HG02588 (cell line): Measurements from ENCODE around the gene EIF3F.

Experiments
- ATAC-seq: cut with Tn5 transposase; IDR thresholded peaks from one replicate; pipeline ENCODE4 v1.9.1; 2021; ENCODE audit warnings: mild to moderate bottlenecking, moderate library complexity; ENCODE audit not compliant: unreplicated experiment

EIF3F gene

GRCh38 chr11:8019314-8020243 is 32.4 kb downstream of the EIF3F start:
- ATAC-seq, result no peak

DNA sequence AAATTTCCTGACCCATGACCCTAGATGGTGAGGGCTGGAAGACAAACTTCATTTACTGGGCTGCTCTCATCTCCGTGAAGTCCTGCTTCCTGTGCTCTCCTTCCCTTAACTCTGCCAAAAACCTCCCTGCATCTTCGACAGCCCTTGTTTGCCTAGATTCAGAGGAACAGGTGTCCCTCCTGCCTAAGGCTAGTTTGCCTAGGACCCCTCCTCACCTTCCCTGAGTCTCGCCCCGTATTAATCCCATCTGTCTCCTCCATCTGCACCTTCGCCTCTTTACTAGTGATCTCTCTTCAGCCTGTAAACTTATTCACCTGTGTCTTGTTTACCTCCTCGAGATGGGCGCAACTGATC is 33.1 kb downstream of the EIF3F start:
- no peak for ATAC-seq

- ATAC-seq, result no peak
Observed at GRCh38 chr11:8021920-8022319, 34.8 kb downstream of the EIF3F start.

DNA sequence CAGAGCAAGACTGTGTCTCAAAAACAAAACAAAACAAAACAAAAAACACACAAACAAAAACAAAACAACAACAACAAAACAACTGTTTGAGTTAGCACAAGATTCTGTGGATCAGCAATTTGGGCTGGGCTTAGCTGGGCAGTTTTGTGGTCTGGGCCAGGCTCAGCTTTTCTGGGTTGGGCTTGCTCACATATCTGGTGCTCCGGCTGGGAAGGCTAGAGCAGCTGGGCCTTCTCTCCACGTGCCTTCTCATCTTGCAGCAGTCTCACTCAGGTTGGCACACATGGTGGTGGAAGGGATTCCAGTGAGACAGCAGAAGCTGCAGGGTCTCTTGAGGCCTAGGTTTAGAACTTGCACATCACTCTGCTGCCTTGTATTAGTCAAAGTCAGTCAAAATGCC is 35.7 kb downstream of the EIF3F start:
- no peak for ATAC-seq

- no peak for ATAC-seq
Observed at GRCh38 chr11:8023831-8024555, 36.9 kb downstream of the EIF3F start.

DNA sequence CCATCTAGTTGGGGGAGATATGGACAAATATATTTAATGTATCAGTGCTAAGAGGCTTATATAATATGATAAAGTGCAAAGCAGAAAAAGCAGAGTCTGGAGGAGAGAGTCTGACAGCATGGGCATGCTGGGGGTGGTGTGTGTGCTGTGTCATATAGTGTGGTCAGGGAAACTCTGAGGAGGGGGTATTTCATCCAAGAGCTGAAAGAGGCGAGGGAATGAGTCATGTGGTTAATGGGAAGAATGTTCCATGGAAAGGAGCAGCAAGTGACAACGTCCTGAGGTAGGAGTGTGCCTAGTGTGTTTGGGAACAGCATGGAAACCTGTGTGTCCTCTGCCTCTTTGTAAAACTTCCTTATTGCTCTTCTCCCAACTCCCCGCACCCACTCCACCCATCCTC is 38.0 kb downstream of the EIF3F start:
- ATAC-seq, result no peak

DNA sequence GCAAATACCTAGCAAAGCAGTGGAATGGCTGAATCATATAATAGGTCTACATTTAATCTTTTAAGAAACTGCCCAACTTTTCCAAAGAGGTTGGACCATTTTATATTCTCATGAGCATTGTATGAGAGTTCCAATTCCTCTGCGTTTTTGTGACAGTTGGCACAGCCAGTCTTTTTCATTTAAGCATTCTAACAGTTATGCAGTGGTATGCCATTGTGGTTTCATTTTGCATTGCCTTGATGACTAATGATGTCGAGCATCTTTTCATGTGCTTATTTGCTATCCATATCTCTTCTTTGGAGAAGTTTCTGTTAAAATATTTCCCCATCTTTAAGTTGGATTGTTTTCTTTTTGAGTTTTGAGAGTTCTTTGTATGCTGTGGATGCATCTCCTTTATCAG is 38.7 kb downstream of the EIF3F start:
- ATAC-seq, result no peak

- ATAC-seq, result no peak
Observed at GRCh38 chr11:8026982-8027381, 39.8 kb downstream of the EIF3F start.

DNA sequence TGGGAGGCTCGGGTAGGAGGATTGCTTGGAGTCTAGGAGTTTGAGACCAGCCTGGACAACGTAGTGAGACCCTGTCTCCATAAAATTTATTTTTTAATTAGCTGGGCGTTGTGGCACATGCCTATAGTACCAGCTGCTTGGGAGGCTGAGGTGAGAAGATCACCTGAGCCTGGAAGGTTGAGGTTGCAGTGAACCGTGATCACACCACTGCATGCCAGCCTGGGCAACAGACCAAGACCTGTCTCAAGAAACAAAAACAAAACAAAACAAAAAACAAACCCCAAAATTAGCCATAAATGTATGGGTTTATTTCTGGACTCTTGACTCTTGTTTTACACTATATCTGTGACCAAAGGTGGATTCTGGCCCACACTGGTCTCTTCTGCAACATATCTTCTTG is 41.6 kb downstream of the EIF3F start:
- ATAC-seq, result no peak

DNA sequence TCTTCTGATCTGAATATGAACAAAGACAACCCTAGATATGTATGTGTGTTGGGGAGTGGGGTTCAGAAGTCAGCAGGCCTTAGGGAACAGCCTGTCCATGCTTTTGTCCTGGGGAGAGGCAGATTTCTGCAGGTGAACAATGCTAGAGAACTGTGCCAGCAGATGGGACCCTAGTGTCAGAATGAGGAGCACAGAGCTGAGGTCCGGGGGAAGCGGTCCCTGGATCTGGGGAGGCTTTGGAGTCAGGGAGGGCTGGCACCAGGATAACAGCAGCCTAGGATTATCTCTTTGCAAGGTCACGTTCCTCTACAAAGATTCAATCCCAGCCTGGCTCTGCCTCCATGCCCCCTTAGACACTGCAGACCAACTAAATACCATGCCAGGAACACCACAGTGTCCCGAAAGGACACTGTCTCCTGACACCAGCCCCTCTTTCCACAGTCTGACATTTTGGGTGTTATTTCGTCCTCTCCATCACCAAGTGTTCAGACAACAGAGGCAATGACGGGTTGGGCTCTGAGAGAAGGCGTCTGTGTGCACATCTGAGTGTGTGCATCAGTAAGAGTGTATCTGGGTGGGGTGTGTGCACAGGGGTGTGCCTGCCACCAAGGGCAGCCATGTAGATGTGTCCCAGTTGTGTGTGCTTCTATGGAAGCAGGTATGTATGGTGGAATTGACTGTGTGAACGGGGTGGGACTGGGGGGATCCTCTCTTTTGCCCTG is 43.5 kb downstream of the EIF3F start:
- no peak for ATAC-seq

GRCh38 chr11:8031248-8032115 is 44.3 kb downstream of the EIF3F start:
- ATAC-seq, result no peak

DNA sequence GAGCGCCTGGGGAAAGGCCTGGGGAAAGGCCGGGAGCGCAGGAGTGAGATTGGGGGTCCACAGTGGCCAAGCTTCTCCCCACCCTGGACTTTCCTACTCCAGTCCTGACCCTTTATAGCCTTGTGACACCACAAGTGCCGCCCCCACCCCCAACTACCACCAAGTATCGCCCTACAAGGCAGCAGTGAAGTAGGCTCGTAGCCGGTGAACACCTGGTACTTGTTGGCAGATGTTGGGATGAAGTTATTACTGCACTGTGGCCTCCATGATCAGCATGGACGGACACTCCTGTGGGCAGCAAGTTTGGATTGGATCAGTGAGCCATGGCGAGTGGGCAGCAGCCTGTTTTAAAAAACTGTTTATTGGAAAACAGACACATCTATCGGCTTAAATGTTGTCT is 45.0 kb downstream of the EIF3F start:
- ATAC-seq, result no peak

DNA sequence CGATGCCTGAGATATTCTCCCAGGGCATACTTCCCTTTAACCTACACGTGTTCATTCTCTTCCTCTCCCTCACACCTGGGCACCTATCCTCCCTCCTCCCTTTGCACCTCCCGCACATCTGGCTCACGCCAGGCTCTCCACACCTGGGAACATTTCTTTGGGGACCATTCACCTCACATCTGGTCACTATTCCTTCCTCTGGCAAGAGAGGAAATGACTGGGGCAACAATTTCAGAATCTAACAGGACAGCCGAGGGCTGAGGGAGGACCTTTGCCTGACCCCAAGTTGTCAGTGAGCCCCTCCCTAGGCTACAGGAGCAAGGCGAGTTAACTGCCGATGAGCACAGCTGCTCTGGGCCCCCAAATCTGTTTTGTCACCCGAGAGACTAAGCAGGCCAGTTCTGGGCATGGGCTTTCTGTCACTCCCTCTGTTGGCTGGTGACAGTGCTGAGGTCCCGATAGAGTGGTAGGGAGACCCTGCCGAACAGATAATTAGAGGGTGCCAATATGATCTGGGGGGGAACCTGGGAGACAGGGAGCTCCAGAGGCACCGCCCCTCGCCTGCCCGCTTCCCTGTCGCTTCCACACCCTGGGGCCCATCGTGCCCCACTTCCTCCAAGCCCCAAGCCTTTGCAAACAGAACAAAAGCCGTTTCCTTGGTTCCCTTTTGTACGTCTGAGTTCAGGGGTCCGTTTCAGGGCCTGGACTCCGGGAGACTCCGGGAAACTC is 45.6 kb downstream of the EIF3F start:
- no peak for ATAC-seq

DNA sequence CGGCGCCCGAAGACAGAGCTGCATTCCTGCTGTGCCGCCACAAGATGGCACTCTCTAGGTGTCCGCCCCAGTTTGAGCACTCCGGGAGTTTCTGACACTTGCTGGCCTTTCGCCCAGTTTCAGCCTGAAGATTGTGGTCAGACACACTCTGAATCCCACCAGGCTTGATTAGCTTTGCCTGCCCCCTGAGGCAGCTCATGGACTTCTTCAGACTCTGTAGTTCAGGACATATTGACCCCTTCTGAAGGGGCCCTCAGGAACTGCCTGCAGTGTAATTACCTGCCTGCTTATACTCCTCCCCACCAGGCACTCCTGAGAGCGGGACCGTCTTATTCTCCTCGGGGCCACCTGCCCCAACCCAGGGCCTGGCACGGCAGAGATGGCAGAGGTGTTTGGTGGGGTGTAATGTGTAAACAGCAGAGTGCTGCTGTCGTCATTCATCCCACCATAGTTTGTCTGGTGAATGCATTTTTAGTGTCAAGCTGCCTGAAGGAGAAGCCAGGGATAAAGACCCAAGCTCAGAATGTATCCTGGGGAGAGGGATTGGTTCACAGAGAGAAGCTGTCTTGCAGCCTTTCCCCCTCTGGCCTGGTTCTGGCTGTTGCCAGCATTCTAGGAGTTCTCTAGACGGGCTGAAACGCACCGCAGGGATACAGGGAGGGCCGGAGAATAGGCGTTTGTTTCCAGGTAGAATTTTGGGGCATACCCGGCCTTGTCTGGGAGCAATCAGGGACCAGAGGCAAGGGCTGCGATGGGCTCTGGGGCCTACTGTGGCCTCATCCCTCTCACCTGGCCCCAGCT is 46.4 kb downstream of the EIF3F start:
- peak; percentile 62 for ATAC-seq

- ATAC-seq, result no peak
Observed at GRCh38 chr11:8034106-8034585, 47.0 kb downstream of the EIF3F start.

- ATAC-seq, result no peak
Observed at GRCh38 chr11:8034604-8035190, 47.6 kb downstream of the EIF3F start.

DNA sequence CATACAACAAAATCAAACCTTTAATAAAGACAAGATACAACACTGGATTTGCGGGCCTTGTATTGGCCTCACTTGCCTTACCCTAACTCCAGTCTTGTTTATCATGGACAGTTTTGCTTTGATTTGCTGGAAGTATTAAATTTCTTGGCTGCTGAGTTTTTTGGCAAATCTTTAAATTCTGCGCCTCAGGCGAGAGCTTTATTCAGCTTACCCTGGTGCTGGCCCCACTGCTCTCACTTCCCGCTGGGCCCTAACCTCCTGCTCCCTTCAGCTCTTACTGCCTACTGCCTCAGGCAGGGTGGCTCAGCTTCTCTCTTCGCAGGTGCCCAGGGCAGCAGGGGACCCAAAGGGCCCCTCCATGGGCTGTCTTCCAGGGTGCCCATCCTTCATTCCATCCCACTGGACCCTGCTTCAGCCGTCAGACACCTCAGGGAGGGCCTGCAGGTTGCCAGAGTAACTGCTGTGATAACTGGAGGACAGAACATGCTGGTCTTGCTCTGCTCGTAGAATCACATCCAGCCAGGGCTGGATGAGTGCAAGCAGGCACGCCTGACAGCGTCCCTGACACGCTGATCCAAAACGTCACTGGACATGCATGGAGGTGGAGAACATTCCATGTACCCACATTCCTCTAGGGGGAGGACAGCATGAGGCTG is 48.2 kb downstream of the EIF3F start:
- ATAC-seq, result no peak
